ENCODE measurements around the gene CMTM8. TPM values are rescaled to one million over a fixed set of nuclear protein-coding genes. Genes with fewer than 3 reads are reported as not detected.

The CMTM8 gene
- total RNA-seq, 1 experiment from 2014 or later, result 9.0 TPM

GRCh38 chr3:32399030-32399620, 160.6 kb downstream of the CMTM8 start:
- no peak overlapping the region for H3K27ac Mint-ChIP-seq
- peaks cover 34% of the 10 kb centered on the region for H3K4me1 Mint-ChIP-seq
- DNase-seq (ENCODE audit: low spot score) (no peak), ATAC-seq (peak; percentile 5; the same call in 1 of the 2 replicates)
- no peaks in the 10 kb centered on the region for H3K27me3 Mint-ChIP-seq (ENCODE audit: low read depth)
- CTCF ChIA-PET, result interaction anchor here (1.0 to 1.1 kb wide), 2 partner anchors 24 to 68 kb away, joined by 3 to 7 read pairs; no protein-coding TSS in a partner anchor
- no peaks in the 10 kb centered on the region for H3K36me3 Mint-ChIP-seq
- POLR2A ChIA-PET, result no interaction called here
- H3K4me3 Mint-ChIP-seq, result no peak overlapping the region
- H3K9me3 Mint-ChIP-seq, result no peaks in the 10 kb centered on the region
- no peak for TF ChIP-seq RORB (CRISPR knock-in tag; IDR thresholded peaks at IDR 0.05)
- no peak for TF ChIP-seq HMGA2 (CRISPR knock-in tag; IDR thresholded peaks at IDR 0.05)
- TF ChIP-seq GABPB1 (CRISPR knock-in tag; IDR thresholded peaks at IDR 0.05), result no peak
- no peak for TF ChIP-seq ESRRA (CRISPR knock-in tag; IDR thresholded peaks at IDR 0.05; ENCODE audit: borderline replicate concordance)
- peak; percentile 65 for TF ChIP-seq CTCF (IDR thresholded peaks at IDR 0.05)
- no peak for TF ChIP-seq ZNF138 (CRISPR knock-in tag; conservative IDR thresholded peaks at IDR 0.05)

- peaks cover 8% of the 10 kb centered on the region for H3K36me3 Mint-ChIP-seq
- H3K9me3 Mint-ChIP-seq, result peaks cover 5% of the 10 kb centered on the region; the same call in 1 of the 2 replicates
- peak overlapping the region; percentile 63 for H3K4me3 Mint-ChIP-seq
- TF ChIP-seq ZNF532 (CRISPR knock-in tag; IDR thresholded peaks at IDR 0.05; ENCODE audit: borderline replicate concordance), result no peak
- no peak for TF ChIP-seq NR2C2 (CRISPR knock-in tag; IDR thresholded peaks at IDR 0.05)
- no peak for TF ChIP-seq ZNF281 (CRISPR knock-in tag; IDR thresholded peaks at IDR 0.05)
- TF ChIP-seq ZNF512 (CRISPR knock-in tag; IDR thresholded peaks at IDR 0.05; ENCODE audit: borderline replicate concordance), result no peak
- peak; percentile 63 for ATAC-seq
- no peaks in the 10 kb centered on the region for H3K27me3 Mint-ChIP-seq (ENCODE audit: low read depth)
- CTCF ChIA-PET, result interaction anchor here (1.0 to 1.4 kb wide), 2 partner anchors 26 to 67 kb away, joined by 7 to 11 read pairs; no protein-coding TSS in a partner anchor
- H3K4me1 Mint-ChIP-seq, result peaks cover 34% of the 10 kb centered on the region
- POLR2A ChIA-PET, result interaction anchor here (0.7 to 1.4 kb wide), 2 partner anchors 9 to 23 kb away, joined by 4 to 6 read pairs; partner anchors contain the start of gene CMTM7
- peak overlapping the region; percentile 65 for H3K27ac Mint-ChIP-seq
- DNase-seq (ENCODE audit: low spot score), result peak; percentile 38
Measured at GRCh38 chr3:32401126-32401525, 162.6 kb downstream of the CMTM8 start.
